Fibroblast of skin of left quadriceps (primary cell): ENCODE measurements around the gene PLEK2.
"Not testable (repeated sequence)": the region's sequence is repeated elsewhere in the genome, so short reads cannot be mapped to it uniquely, and the experiment has no call there.

ENCODE experiments used
- DNase-seq, 2 experiments: peaks; one replicate each; pipeline ENCODE4 v3.0.0-alpha.2; 2013; ENCODE audit warnings: low read depth in 2 of 2

The PLEK2 gene, protein sequence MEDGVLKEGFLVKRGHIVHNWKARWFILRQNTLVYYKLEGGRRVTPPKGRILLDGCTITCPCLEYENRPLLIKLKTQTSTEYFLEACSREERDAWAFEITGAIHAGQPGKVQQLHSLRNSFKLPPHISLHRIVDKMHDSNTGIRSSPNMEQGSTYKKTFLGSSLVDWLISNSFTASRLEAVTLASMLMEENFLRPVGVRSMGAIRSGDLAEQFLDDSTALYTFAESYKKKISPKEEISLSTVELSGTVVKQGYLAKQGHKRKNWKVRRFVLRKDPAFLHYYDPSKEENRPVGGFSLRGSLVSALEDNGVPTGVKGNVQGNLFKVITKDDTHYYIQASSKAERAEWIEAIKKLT

DNA sequence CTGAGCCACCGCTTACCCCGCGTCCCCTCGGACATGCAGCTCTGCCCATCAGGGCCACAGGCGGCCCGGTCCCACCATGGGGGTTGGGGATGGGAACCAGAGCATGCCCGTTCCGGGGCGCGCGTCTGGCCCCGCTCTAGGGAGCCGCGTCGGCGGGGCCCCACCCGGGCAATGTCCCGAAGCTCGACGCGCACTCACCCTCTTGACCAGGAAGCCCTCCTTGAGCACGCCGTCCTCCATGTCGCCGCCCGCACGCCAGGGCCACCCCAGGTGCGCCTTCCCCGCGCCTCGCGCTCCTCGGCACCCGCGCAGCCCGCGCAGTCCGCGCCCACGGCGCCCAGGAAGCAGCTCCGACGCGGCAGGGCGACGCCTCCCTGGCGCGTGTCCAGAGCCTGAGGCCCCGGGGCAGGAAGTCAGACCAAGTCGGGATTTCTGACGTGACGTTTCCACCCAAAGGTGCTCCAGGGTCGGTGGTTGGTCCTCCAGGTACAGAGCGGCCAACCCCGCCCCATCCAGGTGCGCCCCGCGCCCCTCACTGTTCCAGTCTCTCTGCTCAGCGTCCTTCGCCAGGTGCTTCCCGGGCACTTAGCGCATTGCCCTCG lies at the start of gene PLEK2:
Gene PLEK2 (minus strand): TSS at position 346 of the 602 bp plus-strand sequence. CDS start 106 bp downstream, at position 240.
- DNase-seq: no peak

DNA sequence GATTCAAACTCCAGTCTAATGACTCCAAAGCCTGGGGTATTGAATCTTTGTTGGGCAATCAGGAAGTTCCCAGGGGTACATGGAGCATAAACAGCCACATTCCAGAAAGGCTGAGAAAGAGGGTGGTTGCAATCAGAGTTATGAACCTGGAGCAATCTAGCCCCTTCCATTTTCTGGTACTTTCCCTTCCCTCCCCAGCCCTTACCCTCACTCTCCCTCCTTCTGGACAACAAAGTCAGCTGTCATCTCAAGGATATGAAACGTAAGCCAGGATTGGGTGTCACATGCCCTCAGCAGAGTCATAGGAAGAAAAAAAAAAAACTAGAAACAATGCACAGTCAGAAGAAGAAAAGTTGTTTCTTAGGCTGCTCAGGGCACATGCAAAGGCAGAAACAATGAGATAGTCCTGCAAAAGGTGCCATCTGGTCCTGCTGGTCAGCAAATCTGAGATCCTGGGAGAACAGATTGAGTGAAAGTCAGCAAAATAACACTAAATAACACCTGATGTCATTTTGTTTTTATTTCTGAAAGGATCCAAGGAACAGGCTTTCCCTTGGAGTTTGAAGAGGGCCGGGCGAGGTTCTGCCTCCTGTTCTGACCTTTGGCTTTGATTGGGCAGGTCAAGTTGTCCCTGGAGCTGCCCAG lies 49.5 kb upstream of the PLEK2 start:
- no peak for DNase-seq

GRCh38 chr14:67459336-67459735 lies 47.4 kb upstream of the PLEK2 start:
- DNase-seq: no peak

- DNase-seq: no peak
Measured at GRCh38 chr14:67457782-67458181, 45.8 kb upstream of the PLEK2 start.

GRCh38 chr14:67456732-67457131 lies 44.8 kb upstream of the PLEK2 start:
- no peak for DNase-seq

DNA sequence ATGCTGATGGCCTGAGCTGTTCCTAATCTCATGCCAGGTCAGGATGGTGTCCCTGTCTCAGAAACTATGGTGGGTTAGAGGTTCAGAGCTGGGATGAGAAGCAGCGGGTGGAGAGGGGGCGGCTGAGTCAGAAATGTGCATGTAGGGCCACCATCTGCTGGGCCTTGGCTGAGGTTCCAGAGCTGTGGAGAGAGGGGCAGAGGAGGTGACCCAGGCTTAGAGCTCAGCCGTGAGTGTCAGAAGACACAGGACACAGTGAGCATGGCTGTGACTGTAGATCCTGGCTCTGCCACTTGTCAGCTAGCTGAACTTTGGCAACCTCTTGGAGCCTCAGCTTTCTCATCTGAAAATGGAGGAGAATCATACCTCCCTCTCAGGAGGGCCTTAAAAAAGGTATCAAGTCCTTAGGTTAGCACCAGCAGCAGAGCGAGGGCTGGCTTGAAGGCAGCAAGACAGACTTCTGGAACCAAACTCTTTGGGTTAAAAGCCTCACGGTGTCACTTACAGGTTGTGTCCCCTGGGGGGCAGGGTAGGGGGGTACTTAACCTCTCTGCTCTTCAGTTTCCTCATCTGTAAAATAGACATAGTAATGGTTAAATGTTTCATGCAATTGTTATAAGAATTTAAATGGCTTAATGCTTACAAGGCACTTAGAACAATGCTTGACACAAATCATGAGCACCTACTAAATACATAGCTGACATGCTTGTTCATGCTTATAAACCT lies 41.8 kb upstream of the PLEK2 start:
- no peak for DNase-seq

GRCh38 chr14:67451667-67452066 lies 39.7 kb upstream of the PLEK2 start:
- DNase-seq: not testable (repeated sequence)

DNA sequence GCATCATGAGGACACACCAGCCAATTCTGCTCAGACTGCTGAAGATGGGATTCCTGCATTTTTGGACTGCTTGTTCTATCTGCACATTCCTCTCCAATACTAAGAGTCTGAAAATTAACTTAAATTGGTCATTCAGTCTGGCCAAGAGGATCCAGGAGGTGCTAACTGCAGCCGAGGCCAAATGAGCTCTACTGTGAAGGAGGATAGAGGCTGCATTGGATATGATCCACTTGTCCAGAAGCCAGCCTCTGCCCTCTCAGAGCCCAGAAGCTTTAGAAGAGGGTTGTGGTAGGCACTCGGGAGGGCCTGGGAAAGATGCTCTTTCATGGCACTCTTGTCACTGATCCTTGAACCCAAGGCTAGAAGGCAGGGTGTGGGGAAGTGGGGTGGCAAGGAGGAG lies 37.1 kb upstream of the PLEK2 start:
- no peak for DNase-seq

DNA sequence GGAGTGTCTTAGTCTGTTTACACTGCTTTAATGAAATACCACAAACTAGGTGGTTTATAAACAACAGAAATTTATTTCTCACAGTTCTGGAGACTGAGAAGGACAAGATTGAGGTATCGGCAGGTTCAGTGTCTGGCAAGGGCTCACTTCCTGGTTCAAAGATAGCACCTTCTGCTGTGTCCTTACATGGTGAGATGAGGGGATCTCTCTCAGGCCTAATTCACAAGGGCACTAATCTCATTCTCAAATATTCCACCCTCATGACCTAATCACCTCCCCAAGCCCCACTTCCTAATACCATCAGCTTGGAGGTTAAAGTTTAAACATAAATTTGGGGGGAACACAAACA lies 35.0 kb upstream of the PLEK2 start:
- no peak for DNase-seq

DNA sequence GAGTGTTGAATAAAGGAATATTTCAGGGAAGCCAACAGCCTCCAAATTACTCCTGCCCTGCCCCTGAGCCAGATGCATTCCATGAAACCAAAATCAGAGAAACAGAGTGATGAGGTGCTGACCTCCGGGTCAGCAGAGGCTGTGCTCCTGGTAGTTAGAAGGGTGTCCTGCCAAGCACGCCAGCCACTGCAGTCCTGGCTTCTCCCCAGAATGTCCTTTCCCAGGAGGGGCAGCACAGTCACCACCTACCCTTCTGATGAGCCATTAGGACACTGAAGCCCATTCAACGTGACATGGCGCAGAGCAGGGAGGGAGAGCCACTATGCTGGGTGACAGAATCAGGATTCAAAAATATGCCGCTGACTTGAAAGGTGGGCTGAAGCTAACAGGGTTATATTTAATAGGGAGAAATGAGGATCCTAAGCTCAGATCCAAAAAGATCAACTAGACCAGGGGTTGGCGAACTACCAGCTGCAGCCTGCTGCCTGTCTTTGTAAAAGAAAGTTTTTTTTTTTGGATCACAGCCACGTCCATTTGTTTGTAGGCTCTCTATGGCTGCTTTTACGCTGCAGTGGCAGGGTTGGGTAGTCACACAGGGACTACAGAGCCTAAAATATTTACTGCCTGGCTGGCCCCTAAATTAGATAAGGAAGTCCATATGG lies 34.5 kb upstream of the PLEK2 start:
- no peak for DNase-seq

- no peak for DNase-seq
Measured at GRCh38 chr14:67444395-67444794, 32.4 kb upstream of the PLEK2 start.

GRCh38 chr14:67442139-67442906 lies 30.4 kb upstream of the PLEK2 start:
- DNase-seq: no peak

- DNase-seq: no peak
Measured at GRCh38 chr14:67441672-67442071, 29.7 kb upstream of the PLEK2 start.

- DNase-seq: no peak
Measured at GRCh38 chr14:67441256-67441655, 29.3 kb upstream of the PLEK2 start.

DNA sequence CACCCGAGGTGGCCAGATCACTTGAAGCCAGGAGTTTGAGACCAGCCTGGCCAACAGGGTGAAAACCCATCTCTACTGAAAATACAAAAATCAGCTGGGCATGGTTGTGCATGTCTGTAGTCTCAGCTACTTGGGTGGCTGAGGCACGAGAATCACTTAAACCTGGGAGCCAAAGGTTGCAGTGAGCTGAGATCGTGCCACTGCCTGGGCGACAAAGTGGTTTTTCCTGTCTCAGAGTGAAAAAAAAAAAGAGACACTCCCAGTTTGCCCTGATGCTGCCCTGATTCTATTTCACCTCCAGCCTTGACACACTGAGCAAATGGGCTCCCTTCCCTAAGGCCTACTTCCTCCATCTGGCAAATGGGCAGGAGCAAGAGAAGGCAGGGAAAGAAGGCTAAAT lies 28.5 kb upstream of the PLEK2 start:
- DNase-seq: no peak

DNA sequence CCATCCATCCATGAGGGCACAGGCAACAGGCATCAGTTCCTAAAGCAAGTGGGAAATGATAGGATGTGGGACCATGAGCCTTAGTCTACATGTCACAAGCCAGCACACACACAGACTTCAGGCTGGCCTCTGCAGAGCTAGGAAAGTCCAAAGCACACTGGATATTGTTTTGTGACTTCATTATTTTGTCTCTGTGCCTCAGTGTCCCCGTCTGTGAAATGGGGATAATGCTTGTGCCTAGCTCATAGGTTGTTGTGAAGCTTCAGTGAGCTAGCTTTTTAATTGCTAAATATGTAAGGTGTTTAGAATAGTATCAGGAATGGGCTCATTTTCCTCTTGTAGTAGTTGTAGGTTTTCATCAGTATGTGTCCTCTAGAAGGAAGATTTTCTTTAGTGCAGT lies 27.0 kb upstream of the PLEK2 start:
- no peak for DNase-seq

GRCh38 chr14:67436006-67436866 lies 24.3 kb upstream of the PLEK2 start:
- no peak for DNase-seq

DNA sequence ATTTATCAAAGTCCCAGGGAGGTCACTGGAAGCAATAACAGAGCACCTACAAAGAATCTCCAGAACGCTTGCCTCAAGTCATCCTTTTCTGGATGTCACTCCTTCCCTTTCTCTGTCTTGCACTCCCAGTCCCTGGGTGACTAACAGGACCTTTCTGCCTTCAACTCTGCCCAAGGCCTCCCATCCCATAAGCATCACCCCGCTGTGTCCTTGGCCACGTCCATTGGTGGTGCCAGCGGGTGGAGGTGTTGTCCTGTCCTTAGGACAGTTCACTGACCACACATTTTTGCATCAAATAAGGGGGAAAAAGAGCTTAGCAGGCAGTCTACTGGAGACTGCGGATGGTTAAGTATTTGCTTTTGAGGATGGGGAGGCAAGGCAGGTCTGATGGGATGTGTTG lies 23.6 kb upstream of the PLEK2 start:
- no peak for DNase-seq

- DNase-seq: peak; percentile 62 to 68
Measured at GRCh38 chr14:67432050-67432564, 20.1 kb upstream of the PLEK2 start.
